Measurements from ENCODE around the gene ADGRV1.

The ADGRV1 gene

DNA sequence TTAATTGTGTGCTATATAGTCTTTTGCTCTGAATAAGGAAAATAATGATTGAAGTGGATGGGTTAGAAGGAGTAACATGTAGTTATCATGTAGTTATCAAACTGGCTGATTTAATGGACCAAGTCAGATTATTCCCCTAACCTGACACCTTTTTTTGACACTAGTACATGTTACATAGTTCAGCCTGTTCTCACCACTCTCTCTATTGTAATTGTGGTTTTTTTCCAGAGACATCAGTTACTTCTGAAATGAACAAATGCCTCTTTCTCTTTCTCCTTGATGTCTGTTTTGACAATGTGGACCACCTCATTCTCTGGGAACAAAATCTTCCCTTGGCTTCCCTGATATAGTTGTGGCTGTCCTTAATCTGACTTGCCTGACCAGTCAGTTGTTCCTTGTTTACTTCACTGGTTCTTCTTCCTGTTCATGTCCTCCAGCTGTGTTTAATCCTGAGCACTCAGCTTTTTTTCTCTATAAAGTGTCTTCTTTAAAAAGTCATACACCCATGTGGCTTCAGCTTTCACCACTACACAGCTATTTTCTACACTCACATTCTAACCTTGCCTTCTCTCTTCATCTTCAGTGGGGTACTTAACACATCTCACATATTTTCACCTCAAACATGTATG is 581.1 kb downstream of the ADGRV1 start:
- no peak for DNase-seq (ENCODE audit: low read depth)

- no peak for DNase-seq (ENCODE audit: low read depth)
Observed at GRCh38 chr5:91140657-91141056, 582.1 kb downstream of the ADGRV1 start.

- DNase-seq (ENCODE audit: low read depth): no peak
Observed at GRCh38 chr5:91141642-91142041, 583.0 kb downstream of the ADGRV1 start.

GRCh38 chr5:91142386-91142785 is 583.8 kb downstream of the ADGRV1 start:
- no peak for DNase-seq (ENCODE audit: low read depth)

DNA sequence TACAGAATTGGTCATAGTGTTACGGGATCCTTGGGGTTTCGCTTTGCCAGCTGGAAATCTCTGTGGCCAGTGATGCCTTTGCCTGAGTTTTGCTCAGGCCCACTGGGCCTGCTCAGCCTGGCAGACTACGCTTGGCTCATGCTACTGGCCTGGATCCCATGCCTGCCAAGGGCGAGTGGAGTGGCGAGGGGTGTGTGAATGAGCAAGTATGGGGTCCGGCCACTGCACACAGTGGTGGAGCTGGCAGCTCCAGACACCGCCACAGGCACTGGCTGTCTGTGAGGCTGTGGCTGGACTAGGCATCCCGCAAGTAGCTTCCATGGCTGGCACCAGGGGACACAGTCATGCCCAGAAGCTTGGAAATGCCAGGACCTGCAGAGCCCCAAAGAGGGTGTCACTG is 584.2 kb downstream of the ADGRV1 start:
- DNase-seq (ENCODE audit: low read depth): no peak

DNA sequence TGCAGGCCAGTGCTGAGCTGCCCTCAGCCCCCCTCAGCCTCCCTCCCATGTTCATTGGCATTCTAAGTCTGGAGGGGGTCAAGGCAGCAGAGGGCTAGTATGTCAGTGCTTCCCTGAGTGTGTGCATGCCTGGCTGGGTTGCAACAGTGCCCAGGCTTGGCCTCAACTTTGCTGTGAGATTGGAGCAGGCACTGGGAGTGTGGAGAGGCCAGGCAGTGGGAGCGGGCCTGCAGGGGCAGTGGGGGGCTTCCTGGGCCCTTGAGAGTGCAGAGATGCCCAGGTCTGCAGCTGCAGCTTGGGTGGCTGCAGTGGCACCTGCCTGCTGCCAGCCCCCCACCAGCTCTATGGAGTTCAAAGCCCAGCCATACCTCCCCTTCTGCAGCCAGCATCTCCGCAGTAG is 585.2 kb downstream of the ADGRV1 start:
- DNase-seq (ENCODE audit: low read depth): no peak

DNA sequence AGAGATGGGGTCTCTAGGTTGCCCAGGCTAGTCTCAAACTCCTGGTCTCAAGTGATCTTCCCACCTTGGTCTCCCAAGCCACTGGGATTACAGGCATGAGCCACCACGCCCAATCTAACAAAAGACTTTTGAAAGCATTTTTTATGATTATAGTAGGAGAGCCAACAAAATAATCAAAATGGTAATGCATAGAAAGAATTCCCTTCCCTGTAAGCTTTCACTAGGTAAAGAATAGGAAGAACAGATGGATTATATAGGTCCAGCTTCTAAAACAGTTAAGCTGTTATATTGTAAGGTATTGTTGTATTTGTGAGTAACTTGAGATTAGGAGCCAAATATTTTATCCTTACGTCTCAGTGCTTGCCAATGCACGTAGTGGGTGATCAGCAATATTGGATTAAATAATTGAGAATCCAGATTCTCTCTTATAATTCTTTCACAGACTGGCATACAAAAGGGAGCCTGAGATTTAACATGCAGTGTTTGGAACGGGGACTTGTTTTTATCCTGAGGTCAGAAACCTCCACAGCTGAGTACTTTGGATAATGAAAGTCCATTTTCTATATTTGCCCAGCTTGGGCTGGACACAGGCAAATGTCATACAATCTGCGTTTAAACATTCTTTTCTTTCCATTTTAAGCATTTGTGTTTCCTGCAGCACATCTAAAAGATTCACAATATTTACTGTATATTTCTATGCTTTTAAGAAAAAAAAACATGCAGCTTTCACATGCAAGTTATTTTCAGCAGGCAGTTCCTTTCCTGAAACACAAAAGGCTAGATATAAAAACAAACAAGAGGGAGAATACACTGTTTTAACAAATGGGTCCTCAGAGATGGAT is 586.1 kb downstream of the ADGRV1 start:
- DNase-seq (ENCODE audit: low read depth): no peak

DNA sequence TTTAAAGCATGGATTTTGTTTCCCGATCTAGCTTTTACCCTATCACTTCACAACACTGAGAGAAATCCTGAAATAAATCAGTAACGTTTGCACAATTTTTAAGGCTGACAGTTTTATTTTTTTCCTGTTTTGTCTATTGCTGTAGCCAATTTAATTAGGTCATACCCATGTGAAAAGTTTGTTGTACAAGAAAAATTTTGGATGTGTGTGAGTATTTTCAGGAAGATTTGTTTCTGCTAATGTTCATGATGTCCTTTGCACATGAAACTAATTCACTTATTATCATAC is 586.7 kb downstream of the ADGRV1 start:
- DNase-seq (ENCODE audit: low read depth): no peak

- no peak for DNase-seq (ENCODE audit: low read depth)
Observed at GRCh38 chr5:91146230-91146629, 587.6 kb downstream of the ADGRV1 start.

DNA sequence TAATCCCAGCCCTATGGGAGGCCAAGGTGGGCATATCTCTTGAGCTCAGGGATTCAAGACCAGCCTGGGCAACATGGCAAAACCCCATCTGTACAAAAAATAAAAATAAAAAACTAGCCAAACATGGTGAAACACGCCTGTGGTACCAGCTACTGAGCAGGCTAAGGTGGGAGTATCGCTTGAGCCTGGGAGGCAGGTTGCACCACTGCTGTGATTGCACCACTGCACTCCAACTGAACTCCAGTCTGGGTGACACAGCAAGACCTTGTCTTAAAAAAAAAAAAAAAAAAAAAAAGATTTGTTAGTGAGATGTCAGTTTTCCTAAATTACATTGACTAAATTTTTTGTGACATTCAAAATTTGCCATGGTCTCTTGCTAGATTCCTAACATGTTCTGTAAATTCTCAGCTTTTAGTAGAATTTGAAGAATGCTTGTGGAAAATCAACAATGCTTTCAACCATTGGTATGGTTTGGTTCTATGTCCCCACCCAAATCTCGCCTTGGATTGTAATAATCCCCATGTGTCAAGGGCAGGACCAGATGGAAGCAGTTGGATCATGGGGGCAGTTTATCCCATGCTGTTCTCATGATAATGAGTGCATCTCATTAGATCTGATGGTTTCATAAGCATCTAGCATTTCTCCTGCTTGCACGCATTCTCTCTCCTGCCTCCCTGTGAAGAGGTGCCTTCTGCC is 588.5 kb downstream of the ADGRV1 start:
- DNase-seq (ENCODE audit: low read depth): no peak

DNA sequence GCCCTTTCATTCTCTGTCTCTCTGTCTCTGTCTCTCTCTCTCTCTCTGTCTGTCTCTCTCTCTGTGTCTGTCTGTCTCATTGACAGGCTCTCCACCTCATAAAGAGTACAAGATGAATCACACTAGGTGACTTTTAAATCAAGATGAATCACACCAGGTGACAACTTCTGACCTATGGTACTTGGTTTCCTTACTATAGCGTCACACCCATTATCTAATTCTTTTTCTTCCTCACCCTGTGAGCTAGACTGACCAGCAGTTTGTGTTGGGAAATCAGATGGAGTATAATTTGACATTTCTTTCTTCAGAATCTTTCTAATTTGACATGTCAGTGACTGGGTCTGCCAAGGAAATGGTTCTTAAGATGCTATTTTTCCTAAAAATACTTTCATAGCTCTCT is 591.6 kb downstream of the ADGRV1 start:
- DNase-seq (ENCODE audit: low read depth): no peak

GRCh38 chr5:91150636-91151035 is 592.0 kb downstream of the ADGRV1 start:
- no peak for DNase-seq (ENCODE audit: low read depth)

- DNase-seq (ENCODE audit: low read depth): no peak
Observed at GRCh38 chr5:91151947-91152346, 593.4 kb downstream of the ADGRV1 start.

DNA sequence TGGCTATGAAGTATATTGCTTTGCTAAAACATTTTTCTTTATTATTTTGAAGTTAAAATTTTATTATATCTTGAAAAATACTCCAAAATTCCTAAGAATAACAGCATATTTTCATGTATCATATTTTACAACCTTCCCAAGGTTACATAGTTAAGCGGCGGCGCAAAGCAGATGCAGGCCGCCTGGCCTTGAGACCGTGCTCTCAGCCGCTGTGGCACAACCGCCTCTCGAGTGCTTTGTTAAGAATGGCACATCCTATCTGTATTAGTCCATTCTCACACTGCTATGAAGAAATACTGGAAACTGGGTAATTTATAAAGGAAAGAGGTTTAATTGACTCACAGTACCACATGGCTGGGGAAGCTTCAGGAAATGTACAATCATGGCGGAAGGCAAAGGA is 595.7 kb downstream of the ADGRV1 start:
- no peak for DNase-seq (ENCODE audit: low read depth)

GRCh38 chr5:91155274-91155673 is 596.7 kb downstream of the ADGRV1 start:
- DNase-seq (ENCODE audit: low read depth): no peak

DNA sequence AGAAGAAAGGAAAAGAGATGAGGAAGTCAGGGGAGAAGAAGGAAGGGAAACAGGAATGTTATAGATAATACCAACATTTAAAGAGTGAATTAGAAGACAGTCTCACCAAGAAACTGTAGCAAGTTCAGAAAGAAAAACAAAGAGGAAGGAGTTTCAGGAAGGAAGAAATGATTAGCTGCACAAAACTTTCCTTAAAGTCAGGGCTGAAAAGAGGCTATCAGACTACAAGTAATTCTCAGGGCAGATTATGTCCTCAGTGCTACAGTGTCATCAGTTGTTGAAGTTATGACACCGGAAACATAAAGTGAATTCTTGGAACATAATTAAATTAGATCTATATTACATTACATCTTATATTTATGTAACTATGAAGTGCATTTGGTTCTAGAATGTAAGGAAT is 597.6 kb downstream of the ADGRV1 start:
- DNase-seq (ENCODE audit: low read depth): no peak

GRCh38 chr5:91158011-91158410 is 599.4 kb downstream of the ADGRV1 start:
- no peak for DNase-seq (ENCODE audit: low read depth)

- DNase-seq (ENCODE audit: low read depth): no peak
Observed at GRCh38 chr5:91159647-91160046, 601.0 kb downstream of the ADGRV1 start.

- no peak for DNase-seq (ENCODE audit: low read depth)
Observed at GRCh38 chr5:91160714-91161285, 602.2 kb downstream of the ADGRV1 start.

GRCh38 chr5:91162534-91163381 is 604.2 kb downstream of the ADGRV1 start:
- DNase-seq (ENCODE audit: low read depth): peak; percentile 20

DNA sequence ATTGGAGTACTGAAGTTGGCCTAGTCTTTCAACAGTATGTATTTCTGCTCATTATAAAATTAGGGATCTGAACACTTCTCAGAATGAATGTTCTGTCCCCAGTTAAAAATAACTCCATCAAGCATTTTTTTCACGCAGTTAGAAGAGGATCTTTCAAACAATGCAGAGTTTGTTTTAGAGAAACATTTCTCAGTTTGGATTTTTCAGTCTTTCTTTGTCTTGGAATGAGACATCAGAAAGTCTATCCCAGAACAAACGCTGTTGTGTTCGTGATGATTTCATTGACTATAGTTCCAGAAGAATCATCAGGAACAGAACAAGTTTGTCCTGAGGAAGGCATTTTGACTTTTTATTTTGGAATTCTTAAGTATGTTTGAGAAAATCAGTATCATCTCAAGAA is 605.8 kb downstream of the ADGRV1 start:
- no peak for DNase-seq (ENCODE audit: low read depth)

Measured in stimulated activated CD8-positive, alpha-beta memory T cell treated with anti-CD3 and anti-CD28 coated beads, Interleukin-7, amount 100 ng/mL, for 24 hours (primary cell).